Lung (tissue), 12 donors: ENCODE data around the gene SLCO3A1. TPM values are rescaled to one million over a fixed set of nuclear protein-coding genes. Genes with fewer than 3 reads are reported as not detected.

Experiments
- ATAC-seq: fragments of 200-7000 bp; cut with Tn5 transposase; one replicate; pipeline ENCODE4 v1.9.1; 2020; ENCODE audit warnings: moderate number of reproducible peaks; ENCODE audit not compliant: insufficient read depth, low FRiP score
- DNase-seq, 3 donors: peaks; one replicate each; pipeline ENCODE4 v3.0.0-alpha.2; 2013 to 2017
- H3K27ac ChIP-seq, 2 donors: one replicate each; pipeline ENCODE4 v1.5.1; 2013; ENCODE audit warnings: mild to moderate bottlenecking in 2 of 2, moderate library complexity in 2 of 2, control low read depth in 1 of 2, inconsistent platforms in 1 of 2, low read depth in 1 of 2, low read length in 1 of 2
- H3K27me3 ChIP-seq, 3 donors: one replicate each; pipeline ENCODE4 v1.5.1; 2013; ENCODE audit warnings: low read length in 2 of 3; ENCODE audit not compliant: control insufficient read depth in 3 of 3, insufficient read depth in 3 of 3
- H3K36me3 ChIP-seq, 4 donors: one replicate each; pipeline ENCODE4 v1.5.1; 2013; ENCODE audit warnings: low read length in 4 of 4, mild to moderate bottlenecking in 1 of 4, moderate library complexity in 1 of 4; ENCODE audit not compliant: control insufficient read depth in 4 of 4, insufficient read depth in 4 of 4
- H3K4me1 ChIP-seq, 5 donors: one replicate each; pipeline ENCODE4 v1.5.1; 2013; ENCODE audit warnings: low read length in 5 of 5, mild to moderate bottlenecking in 2 of 5, moderate library complexity in 1 of 5; ENCODE audit not compliant: control insufficient read depth in 5 of 5, insufficient read depth in 5 of 5
- H3K4me3 ChIP-seq: one replicate; pipeline ENCODE4 v1.5.1; 2013; ENCODE audit warnings: mild to moderate bottlenecking, control low read depth, moderate library complexity
- H3K9ac ChIP-seq, 2 donors: one replicate each; pipeline ENCODE4 v1.5.1; 2013; ENCODE audit warnings: low read length in 2 of 2, control low read depth in 1 of 2; ENCODE audit not compliant: insufficient read depth in 1 of 2
- H3K9me3 ChIP-seq, 4 donors: one replicate each; pipeline ENCODE4 v1.5.1; 2013; ENCODE audit warnings: low read length in 3 of 4, mild to moderate bottlenecking in 1 of 4, moderate library complexity in 1 of 4; ENCODE audit not compliant: control insufficient read depth in 4 of 4, insufficient read depth in 3 of 4
- CTCF ChIP-seq: IDR thresholded peaks from 2 replicates; pipeline ENCODE4 v1.5.1; 2012; ENCODE audit warnings: mild to moderate bottlenecking; ENCODE audit errors: control extremely low read depth, extremely low read depth
- WGBS, 2 donors: extraction: QIAGEN DNeasy Blood & Tissue Kit; methylation state at CpG; one replicate each; pipeline ENCODE4 v1.1.7; 2013; 5-methylcytosine and 5-hydroxymethylcytosine counted together
- polyA plus RNA-seq, 2 donors: library from polyadenylated mRNA; stranded (reverse); fragments of 200-250 nt; gene quantifications; one replicate each; pipeline ENCODE4 v1.2.1, GENCODE V29; 2013
- total RNA-seq, 2 donors: library from RNA; depleted of rRNA in 1 of 2; stranded (reverse); fragments of >200 nt in 1 of 2; gene quantifications; one replicate each; pipeline ENCODE4 v1.2.1, GENCODE V29; 2014 to 2021
- donor health status: control.
- donor health status: control.
- donor health status: Bipolar disorder and iron deficiency.
- donor health status: healthy.
- donor health status: DM: yes; HTN: yes; CAD: no.

SLCO3A1 gene
- total and polyA plus RNA-seq, 4 donors, result 20.5 to 56.3 (median 33.5) TPM

- peaks cover 4 to 38% (median 16%) of the 10 kb centered on the region in 5 donors for H3K4me1 ChIP-seq
- ATAC-seq, result no peak
Measured at GRCh38 chr15:91952216-91952615, 98.7 kb downstream of the SLCO3A1 start.

GRCh38 chr15:91953432-91953831, 99.9 kb downstream of the SLCO3A1 start:
- no peak for TF ChIP-seq CTCF
- WGBS, 2 donors, result 66 to 68% methylated on average over 7 of the region's 7 CpGs
- no peaks in the 10 kb centered on the region for H3K27me3 ChIP-seq
- no peak overlapping the region for H3K4me3 ChIP-seq
- H3K27ac ChIP-seq, result no peak overlapping the region
- no peaks in the 10 kb centered on the region for H3K9me3 ChIP-seq
- no peak for ATAC-seq
- no peak for DNase-seq
- H3K4me1 ChIP-seq, result peaks cover 0 to 29% (median 13%) of the 10 kb centered on the region in 5 donors
- no peak overlapping the region for H3K9ac ChIP-seq
- H3K36me3 ChIP-seq, result no peaks in the 10 kb centered on the region

More at GRCh38 chr15:91952216-91952615, 98.7 kb downstream of the SLCO3A1 start:
- DNase-seq, result no peak
- H3K36me3 ChIP-seq, result no peaks in the 10 kb centered on the region
- no peak overlapping the region for H3K4me3 ChIP-seq
- no peaks in the 10 kb centered on the region for H3K27me3 ChIP-seq
- no peaks in the 10 kb centered on the region for H3K9me3 ChIP-seq
- 60 to 87% methylated on average over 1 of the region's 1 CpG for WGBS, 2 donors
- H3K27ac ChIP-seq, result no peak overlapping the region
- no peak overlapping the region for H3K9ac ChIP-seq
- TF ChIP-seq CTCF, result no peak

GRCh38 chr15:91954292-91954691, 100.8 kb downstream of the SLCO3A1 start:
- Histone ChIP-seq H3K9me3 (no peaks in the 10 kb centered on the region), H3K27ac (no peak overlapping the region), H3K27me3 (no peaks in the 10 kb centered on the region), H3K36me3 (no peaks in the 10 kb centered on the region), H3K9ac (no peak overlapping the region), H3K4me1 (peaks cover 0 to 24% (median 13%) of the 10 kb centered on the region in 5 donors), H3K4me3 (no peak overlapping the region)
- DNase-seq (no peak), ATAC-seq (no peak)
- TF ChIP-seq CTCF, result no peak
- WGBS, 2 donors, result 73 to 74% methylated on average over 7 of the region's 7 CpGs
